H1 (cell line): Measurements from ENCODE around the gene WIPF3. TPM values are rescaled to one million over a fixed set of nuclear protein-coding genes. Genes with fewer than 3 reads are reported as not detected.

Experiments used
- CTCF ChIA-PET: fragments of 300-600 bp; sonication (Branson Sonifier 250); formaldehyde crosslinking; loops from one replicate; lab custom pipeline; 2021; ENCODE audit not compliant: partially characterized antibody; lab: Charles Lee
- POLR2A ChIA-PET: fragments of 300-600 bp; sonication (Branson Sonifier 250); formaldehyde crosslinking; loops from one replicate; lab custom pipeline; 2021; ENCODE audit warnings: inconsistent platforms; ENCODE audit not compliant: partially characterized antibody; lab: Charles Lee
- DNase-seq, 2 experiments: peaks; one replicate each; pipeline versions ENCODE4 v3.0.0 to v3.0.0-alpha.2; 2010 to 2022; ENCODE audit warnings: low spot score in 2 of 2, low read depth in 1 of 2, mixed read lengths in 1 of 2
- FAIRE-seq: peaks from 2 replicates; lab custom pipeline; 2011; peaks lifted over from hg19 to GRCh38; lab: Jason Lieb, UNC
- H2AFZ ChIP-seq: 2 replicates; pipeline ENCODE4 v1.8.1; 2012; ENCODE audit warnings: low read length, inconsistent platforms
- H2AK5ac ChIP-seq: 2 replicates; pipeline ENCODE4 v1.6.1; 2013; ENCODE audit warnings: low read depth, low read length
- H2BK120ac ChIP-seq: replicated peaks from 2 replicates; pipeline ENCODE3; 2013; ENCODE audit warnings: low read depth, low read length, inconsistent platforms
- H2BK12ac ChIP-seq: 2 replicates; pipeline ENCODE4 v1.6.1; 2013; ENCODE audit warnings: low read depth, low read length
- H2BK15ac ChIP-seq: 2 replicates; pipeline ENCODE4 v1.6.1; 2013; ENCODE audit warnings: low read length
- H2BK20ac ChIP-seq: 2 replicates; pipeline ENCODE4 v1.6.1; 2013; ENCODE audit warnings: low read length
- H2BK5ac ChIP-seq: 2 replicates; pipeline ENCODE4 v1.6.1; 2013; ENCODE audit warnings: low read depth, low read length
- H3K14ac ChIP-seq: 2 replicates; pipeline ENCODE4 v1.6.1; 2013; ENCODE audit warnings: inconsistent platforms; ENCODE audit not compliant: insufficient read length
- H3K18ac ChIP-seq: 2 replicates; pipeline ENCODE4 v1.6.1; 2013; ENCODE audit warnings: low read length; ENCODE audit errors: extremely low read depth
- H3K23ac ChIP-seq: 2 replicates; pipeline ENCODE4 v1.6.1; 2013; ENCODE audit warnings: inconsistent platforms; ENCODE audit not compliant: insufficient read length
- H3K23me2 ChIP-seq: 2 replicates; pipeline ENCODE4 v1.6.1; 2013; ENCODE audit warnings: low read depth, low read length
- H3K27ac ChIP-seq: 2 replicates; pipeline ENCODE4 v1.6.1; 2011; ENCODE audit warnings: low read depth, low read length, inconsistent platforms
- H3K27me3 ChIP-seq, 4 experiments: replicated peaks in 1 of 4; 1 replicate in 1 of 4; 2 replicates in 3 of 4; pipeline versions ENCODE4 v1.6.1 to v1.8.1; 2011 to 2013; ENCODE audit warnings: low read length in 3 of 4, mild to moderate bottlenecking in 3 of 4, inconsistent platforms in 2 of 4, mixed read lengths in 2 of 4, moderate library complexity in 1 of 4; ENCODE audit not compliant: control insufficient read depth in 3 of 4, insufficient read depth in 3 of 4; ENCODE audit errors: extremely low read depth in 1 of 4
- H3K36me3 ChIP-seq, 4 experiments: 2 replicates each; pipeline versions ENCODE4 v1.6.1 to v1.8.1; 2011 to 2013; ENCODE audit warnings: mild to moderate bottlenecking in 4 of 4, low read length in 3 of 4, moderate library complexity in 2 of 4, control low read depth in 1 of 4, inconsistent platforms in 1 of 4; ENCODE audit not compliant: insufficient read depth in 4 of 4, control insufficient read depth in 2 of 4
- H3K4ac ChIP-seq: replicated peaks from 2 replicates; pipeline ENCODE3; 2013; ENCODE audit warnings: low read length, low read depth, mixed read lengths, inconsistent platforms; ENCODE audit not compliant: insufficient read length
- H3K4me1 ChIP-seq, 4 experiments: replicated peaks in 1 of 4; 1 replicate in 1 of 4; 2 replicates in 3 of 4; pipeline versions ENCODE4 v1.6.1 to v1.8.1; 2011 to 2013; ENCODE audit warnings: low read length in 3 of 4, inconsistent platforms in 2 of 4, mixed read lengths in 1 of 4; ENCODE audit not compliant: insufficient read depth in 4 of 4, control insufficient read depth in 3 of 4
- H3K4me2 ChIP-seq, 2 experiments: 2 replicates each; pipeline versions ENCODE4 v1.6.1 to v1.8.1; 2011 to 2013; ENCODE audit warnings: low read depth in 2 of 2, low read length in 2 of 2, control low read depth in 1 of 2, inconsistent platforms in 1 of 2, mild to moderate bottlenecking in 1 of 2; ENCODE audit not compliant: insufficient read depth in 1 of 2
- H3K4me3 ChIP-seq, 4 experiments: fragments of 200-600, 300-600 bp in 1 of 4; sonication (generic), shearing (Covaris generic), sonication (Bioruptor Twin) in 1 of 4; 2 replicates each; pipeline versions ENCODE4 v1.5.1 to v1.8.1; 2011 to 2016; ENCODE audit warnings: low read length in 4 of 4, low read depth in 3 of 4, control low read depth in 2 of 4, inconsistent platforms in 2 of 4, mild to moderate bottlenecking in 2 of 4, mixed read lengths in 1 of 4, moderate library complexity in 1 of 4; ENCODE audit not compliant: insufficient read depth in 2 of 4; ENCODE audit errors: extremely low read depth in 1 of 4
- H3K56ac ChIP-seq: replicated peaks from 2 replicates; pipeline ENCODE3; 2013; ENCODE audit warnings: low read depth, mild to moderate bottlenecking, mixed read lengths, low read length, inconsistent platforms; ENCODE audit not compliant: insufficient read length
- H3K79me1 ChIP-seq: 2 replicates; pipeline ENCODE4 v1.6.1; 2013; ENCODE audit warnings: low read depth, low read length, control low read depth
- H3K79me2 ChIP-seq, 2 experiments: 2 replicates each; pipeline versions ENCODE4 v1.6.1 to v1.8.1; 2012 to 2013; ENCODE audit warnings: low read length in 2 of 2, mild to moderate bottlenecking in 2 of 2, inconsistent platforms in 1 of 2; ENCODE audit not compliant: insufficient read depth in 2 of 2, control insufficient read depth in 1 of 2
- H3K9ac ChIP-seq, 4 experiments: replicated peaks in 1 of 4; 1 replicate in 1 of 4; 2 replicates in 3 of 4; pipeline versions ENCODE4 v1.6.1 to v1.8.1; 2011 to 2013; ENCODE audit warnings: low read depth in 3 of 4, low read length in 3 of 4, control low read depth in 2 of 4, mild to moderate bottlenecking in 2 of 4, moderate library complexity in 2 of 4, inconsistent platforms in 1 of 4; ENCODE audit errors: extremely low read depth in 1 of 4
- H3K9me3 ChIP-seq, 2 experiments: 2 replicates each; pipeline versions ENCODE4 v1.6.1 to v1.8.1; 2012 to 2013; ENCODE audit warnings: mild to moderate bottlenecking in 2 of 2, moderate library complexity in 2 of 2, control low read depth in 1 of 2, inconsistent platforms in 1 of 2, low read depth in 1 of 2, low read length in 1 of 2, mixed read lengths in 1 of 2; ENCODE audit not compliant: insufficient read depth in 2 of 2
- H4K20me1 ChIP-seq, 2 experiments: replicated peaks in 1 of 2; 2 replicates each; pipeline versions ENCODE3 to v1.8.1; 2011 to 2013; ENCODE audit warnings: inconsistent platforms in 2 of 2, low read length in 2 of 2, mild to moderate bottlenecking in 1 of 2; ENCODE audit not compliant: insufficient read depth in 2 of 2, control insufficient read depth in 1 of 2
- H4K5ac ChIP-seq: 2 replicates; pipeline ENCODE4 v1.6.1; 2013; ENCODE audit warnings: low read length, low read depth, mixed read lengths, inconsistent platforms; ENCODE audit not compliant: insufficient read length
- H4K8ac ChIP-seq: 2 replicates; pipeline ENCODE4 v1.8.0; 2013; ENCODE audit warnings: mild to moderate bottlenecking, moderate library complexity, low read length, inconsistent platforms; ENCODE audit not compliant: insufficient read depth; ENCODE audit errors: extremely low read depth
- H4K91ac ChIP-seq: replicated peaks from 2 replicates; pipeline ENCODE3; 2013; ENCODE audit warnings: low read length, mixed read lengths, inconsistent platforms; ENCODE audit not compliant: insufficient read length
- WGBS, 2 experiments: shearing (Covaris generic) in 1 of 2; methylation state at CpG; one replicate each; pipeline versions ENCODE4 v1.1.6 to v1.1.7; 2013 to 2015; ENCODE audit warnings: low lambda C conversion rate in 2 of 2, mixed read lengths in 2 of 2, inconsistent platforms in 1 of 2, low coverage in 1 of 2, missing lambda C conversion rate in 1 of 2; ENCODE audit not compliant: insufficient replicate concordance in 2 of 2, insufficient coverage in 1 of 2, insufficient read length in 1 of 2; ENCODE audit errors: extremely low coverage in 1 of 2, missing lambda C conversion rate in 1 of 2; 5-methylcytosine and 5-hydroxymethylcytosine counted together
- polyA plus RNA-seq, 7 experiments: library from polyadenylated mRNA; depleted of rRNA in 3 of 7; stranded (reverse) in 5 of 7; unstranded in 2 of 7; fragments of >200 nt in 5 of 7; fragments of 200-250 nt in 2 of 7; gene quantifications; 1 replicate in 5 of 7; 2 replicates in 1 of 7; 4 replicates in 1 of 7; pipeline versions ENCODE4 v1.2.1 to v1.2.3, GENCODE V29; 2011 to 2013; ENCODE audit warnings: missing spikeins in 2 of 7, mixed read lengths in 2 of 7
- total RNA-seq: library from RNA; stranded (reverse); fragmentation: NEBNext Ultra II Directional; extraction: Animal tissue kit (Norgen Biotek cat#: 25700); gene quantifications from 2 replicates; pipeline ENCODE4 v1.2.1, GENCODE V29; 2021

The WIPF3 gene
- total and polyA plus RNA-seq, 2 of the 8 experiments (the other 6 are each of a cell fraction or from before 2014, with no cell fraction given) = 5.0 to 12.1 TPM

- peak; percentile 81 for FAIRE-seq
- H3K18ac ChIP-seq = no peak overlapping the region
These were observed 9.1 kb downstream of the WIPF3 start for GRCh38 chr7:29815181-29816105.

More at GRCh38 chr7:29815181-29816105, 9.1 kb downstream of the WIPF3 start:
- Histone ChIP-seq H2AK5ac (no peak overlapping the region), H3K14ac (no peak overlapping the region), H3K4ac (no peak overlapping the region), H3K9me3 (no peaks in the 10 kb centered on the region), H4K91ac (no peak overlapping the region), H4K5ac (no peak overlapping the region), H3K23ac (no peak overlapping the region), H2BK12ac (no peak overlapping the region), H3K27ac (no peak overlapping the region), H4K20me1 (no peaks in the 10 kb centered on the region), H2BK120ac (no peak overlapping the region), H3K4me3 (no peak overlapping the region), H3K36me3 (no peaks in the 10 kb centered on the region), H2BK20ac (no peak overlapping the region), H4K8ac (no peak overlapping the region), H3K4me2 (no peak overlapping the region), H2AFZ (no peak overlapping the region), H3K9ac (no peak overlapping the region; a peak in 1 of 7 replicates), H2BK5ac (no peak overlapping the region), H3K23me2 (no peaks in the 10 kb centered on the region), H2BK15ac (no peak overlapping the region), H3K56ac (no peak overlapping the region), H3K27me3 (no peaks in the 10 kb centered on the region), H3K79me1 (no peaks in the 10 kb centered on the region), H3K4me1 (no peaks in the 10 kb centered on the region), H3K79me2 (no peaks in the 10 kb centered on the region)
- ChIA-PET CTCF (interaction anchor here (0.6 to 1.5 kb wide), 4 partner anchors 9 to 117 kb away, joined by 3 to 7 read pairs (median 3); partner anchors contain the start of gene WIPF3), POLR2A (no interaction called here)
- no peak for DNase-seq
- 82% methylated on average over 10 of the region's 10 CpGs; no CpG with 5 or more reads in 1 of the 2 experiments for WGBS, 2 experiments
